ENCODE measurements around the gene KMO.

- no peak for TF ChIP-seq CTCF (conservative IDR thresholded peaks at IDR 0.05; ENCODE audit: low read depth, low read length)
- no peak for TF ChIP-seq EZH2phosphoT487 (IDR thresholded peaks at IDR 0.05; ENCODE audit: borderline replicate concordance, low read length)
- TF ChIP-seq EZH2 (IDR thresholded peaks at IDR 0.05; ENCODE audit: low read length, unreplicated experiment), result no peak
These were observed 105.4 kb downstream of the KMO start for GRCh38 chr1:241637604-241638003.
